Heart right ventricle (tissue), 16 donors: ENCODE results near the gene CLCC1. TPM values are rescaled to one million over a fixed set of nuclear protein-coding genes. Genes with fewer than 3 reads are reported as not detected.

ENCODE experiments used
- ATAC-seq, 8 donors: fragments of 200-7000 bp; cut with Tn5 transposase; one replicate each; pipeline ENCODE4 v1.9.1; 2020; ENCODE audit warnings: mild to moderate bottlenecking in 8 of 8, moderate library complexity in 8 of 8, moderate number of reproducible peaks in 1 of 8
- DNase-seq, 2 donors: peaks; one replicate each; pipeline ENCODE4 v3.0.0-alpha.2; 2020
- H3K27ac ChIP-seq, 10 donors: fragments of 200-600 bp; sonication (generic) in 2 of 10; one replicate each; pipeline versions ENCODE4 v1.5.0 to v1.8.0; 2020 to 2022; ENCODE audit warnings: mild to moderate bottlenecking in 3 of 10
- H3K27me3 ChIP-seq, 7 donors: fragments of 200-600 bp; one replicate each; pipeline ENCODE4 v1.8.0; 2021 to 2022; ENCODE audit warnings: mild to moderate bottlenecking in 2 of 7
- H3K36me3 ChIP-seq, 9 donors: fragments of 200-600 bp; sonication (generic) in 1 of 9; one replicate each; pipeline versions ENCODE4 v1.5.0 to v1.8.0; 2020 to 2022; ENCODE audit warnings: mild to moderate bottlenecking in 2 of 9
- H3K4me1 ChIP-seq, 9 donors: fragments of 200-600 bp; sonication (generic) in 1 of 9; one replicate each; pipeline versions ENCODE4 v1.5.0 to v1.8.0; 2020 to 2022; ENCODE audit warnings: mild to moderate bottlenecking in 4 of 9
- H3K4me3 ChIP-seq, 10 donors: fragments of 200-600 bp; sonication (generic) in 2 of 10; one replicate each; pipeline versions ENCODE4 v1.5.0 to v1.8.0; 2020 to 2022; ENCODE audit warnings: mild to moderate bottlenecking in 7 of 10, moderate library complexity in 2 of 10
- H3K9me3 ChIP-seq, 11 donors: fragments of 200-600 bp in 10 of 11; sonication (generic) in 2 of 11; one replicate each; pipeline versions ENCODE4 v1.5.0 to v1.8.0; 2013 to 2022; ENCODE audit warnings: mild to moderate bottlenecking in 2 of 11, control low read depth in 1 of 11, moderate library complexity in 1 of 11
- WGBS, 2 donors: extraction: QIAGEN DNeasy Blood & Tissue Kit; methylation state at CpG; one replicate each; pipeline ENCODE4 v1.1.7; 2013; ENCODE audit warnings: inconsistent platforms in 1 of 2; 5-methylcytosine and 5-hydroxymethylcytosine counted together
- intact Hi-C, 10 donors: fragments of 100-400 bp; cut with DNase I; formaldehyde crosslinking; loops; one replicate each; pipeline versions ENCODE4 v1.11.1 to v1.14.2; 2022
- polyA plus RNA-seq, 2 donors: library from polyadenylated mRNA; stranded (reverse); fragments of 200-250 nt; gene quantifications; one replicate each; pipeline ENCODE4 v1.2.3, GENCODE V29; 2013
- total RNA-seq, 10 donors: library from RNA; stranded (reverse); fragmentation: NEBNext Ultra II Directional in 3 of 10; extraction: Animal tissue kit (Norgen Biotek cat#: 25700) in 3 of 10; gene quantifications; one replicate each; pipeline versions ENCODE4 v1.2.1 to v1.2.4, GENCODE V29; 2021 to 2023
- TF ChIP-seq, protein P1 (sequence below), 9 donors: fragments of 200-600 bp; sonication (generic) in 2 of 9; IDR thresholded peaks; one replicate each; pipeline versions ENCODE4 v1.5.0 to v1.8.0; 2021 to 2022; ENCODE audit warnings: antibody characterized with exemption in 9 of 9, mild to moderate bottlenecking in 5 of 9, moderate library complexity in 1 of 9
- donor health status: Arrhythmogenic right ventricular cardiomyopathy.
- donor health status: ischemic (EF 13 %, LVEDD 7.1; RV severe dilation, severe dysfunction).
- donor health status: healthy with polysubstance abuse.
- donor health status: DM: no; HTN: yes; CAD: no.
- donor health status: DM: no; HTN: no; CAD: no.
- donor health status: ischemic (EF 25% LVEDD 6.9; RV normal size, moderate dysfunction).
- donor health status: ischemic (EF 25% LVEDD 5.7; RV mildly dilated, moderate dysfunction).
- donor health status: healthy.
- donor health status: DM: yes; HTN: yes; CAD: no.
- donor health status: Ischemic cardiomyopathy.
- donor health status: ischemic (EF 35%, LVEDD 5.7; RV mildly dilated, moderate dysfunction).
- donor health status: nonischemic (EF 11% LVEDD 7.7; RV severe dilation, severe dysfunction).
- donor health status: DM: yes; HTN: yes; CAD: no.
- donor health status: PGD.
- donor health status: ischemic (EF 29% LVEDD 5.4; RV normal size, mild dysfunction).
- donor health status: nonischemic (EF 23%, LVEDD 6.1; RV moderate dilation, normal function).

The CLCC1 gene
- total and polyA plus RNA-seq, 12 donors: 11.3 to 32.5 (median 27.3) TPM

- Histone ChIP-seq H3K27me3 (no peaks in the 10 kb centered on the region), H3K4me1 (peaks cover 0 to 16% (median 4%) of the 10 kb centered on the region in 9 donors), H3K9me3 (no peaks in the 10 kb centered on the region), H3K4me3 (no peak overlapping the region), H3K27ac (no peak overlapping the region), H3K36me3 (peaks cover 0 to 45% (median 0%) of the 10 kb centered on the region in 9 donors)
- WGBS, 2 donors: 83 to 85% methylated on average over 3 of the region's 3 CpGs
- intact Hi-C loops: no loop called here
- DNase-seq (no peak), ATAC-seq (no peak)
- TF ChIP-seq, protein P1, sequence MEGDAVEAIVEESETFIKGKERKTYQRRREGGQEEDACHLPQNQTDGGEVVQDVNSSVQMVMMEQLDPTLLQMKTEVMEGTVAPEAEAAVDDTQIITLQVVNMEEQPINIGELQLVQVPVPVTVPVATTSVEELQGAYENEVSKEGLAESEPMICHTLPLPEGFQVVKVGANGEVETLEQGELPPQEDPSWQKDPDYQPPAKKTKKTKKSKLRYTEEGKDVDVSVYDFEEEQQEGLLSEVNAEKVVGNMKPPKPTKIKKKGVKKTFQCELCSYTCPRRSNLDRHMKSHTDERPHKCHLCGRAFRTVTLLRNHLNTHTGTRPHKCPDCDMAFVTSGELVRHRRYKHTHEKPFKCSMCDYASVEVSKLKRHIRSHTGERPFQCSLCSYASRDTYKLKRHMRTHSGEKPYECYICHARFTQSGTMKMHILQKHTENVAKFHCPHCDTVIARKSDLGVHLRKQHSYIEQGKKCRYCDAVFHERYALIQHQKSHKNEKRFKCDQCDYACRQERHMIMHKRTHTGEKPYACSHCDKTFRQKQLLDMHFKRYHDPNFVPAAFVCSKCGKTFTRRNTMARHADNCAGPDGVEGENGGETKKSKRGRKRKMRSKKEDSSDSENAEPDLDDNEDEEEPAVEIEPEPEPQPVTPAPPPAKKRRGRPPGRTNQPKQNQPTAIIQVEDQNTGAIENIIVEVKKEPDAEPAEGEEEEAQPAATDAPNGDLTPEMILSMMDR (IDR thresholded peaks at IDR 0.05): no peak
Measured at GRCh38 chr1:108955881-108956280, 7.4 kb downstream of the CLCC1 start.

- no peak for DNase-seq
- 95 to 97% methylated on average over 3 of the region's 3 CpGs for WGBS, 2 donors
- no peaks in the 10 kb centered on the region for H3K27me3 ChIP-seq
- no peaks in the 10 kb centered on the region for H3K9me3 ChIP-seq
- H3K4me3 ChIP-seq: no peak overlapping the region
- peaks cover 0 to 44% (median 0%) of the 10 kb centered on the region in 9 donors for H3K36me3 ChIP-seq
- no peak for ATAC-seq
- peaks cover 0 to 13% (median 4%) of the 10 kb centered on the region in 9 donors for H3K4me1 ChIP-seq
- intact Hi-C loops: no loop called here
- TF ChIP-seq, protein P1 (IDR thresholded peaks at IDR 0.05): no peak
- H3K27ac ChIP-seq: no peak overlapping the region
Measured at GRCh38 chr1:108955111-108955510, 8.2 kb downstream of the CLCC1 start.

- no peak overlapping the region for H3K4me3 ChIP-seq
- H3K27ac ChIP-seq: no peak overlapping the region
- no peaks in the 10 kb centered on the region for H3K9me3 ChIP-seq
- H3K4me1 ChIP-seq: peaks cover 0 to 14% (median 5%) of the 10 kb centered on the region in 9 donors
- no peaks in the 10 kb centered on the region for H3K27me3 ChIP-seq
- TF ChIP-seq, protein P1 (IDR thresholded peaks at IDR 0.05): no peak
- ATAC-seq: no peak
- DNase-seq: no peak
- 96 to 98% methylated on average over 6 of the region's 6 CpGs for WGBS, 2 donors
- H3K36me3 ChIP-seq: peaks cover 0 to 29% (median 0%) of the 10 kb centered on the region in 9 donors
- intact Hi-C loops: no loop called here
Measured at GRCh38 chr1:108953452-108953851, 9.8 kb downstream of the CLCC1 start.

DNA sequence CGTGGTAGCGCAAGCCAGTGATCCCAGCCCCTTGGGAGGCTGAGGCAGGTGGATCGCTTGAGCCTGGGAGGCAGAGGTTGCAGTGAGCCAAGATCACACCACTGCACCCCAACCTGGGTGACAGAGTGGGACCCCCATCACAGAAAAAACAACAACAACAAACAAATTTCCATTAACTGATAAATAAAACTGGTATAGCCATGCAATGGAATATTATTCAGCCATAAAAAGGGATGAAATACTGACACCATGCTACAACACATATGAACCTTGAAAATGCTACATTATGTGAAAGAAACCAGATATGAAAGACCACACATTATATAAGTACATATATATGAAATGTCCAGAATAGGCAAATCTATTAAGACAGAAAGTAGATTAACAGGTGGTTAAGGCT is 12.0 kb downstream of the CLCC1 start:
- H3K27ac ChIP-seq: no peak overlapping the region
- H3K4me3 ChIP-seq: no peak overlapping the region
- TF ChIP-seq, protein P1 (IDR thresholded peaks at IDR 0.05): no peak
- H3K36me3 ChIP-seq: peaks cover 0 to 43% (median 10%) of the 10 kb centered on the region in 9 donors
- H3K4me1 ChIP-seq: peaks cover 0 to 17% (median 13%) of the 10 kb centered on the region in 9 donors
- DNase-seq (no peak), ATAC-seq (no peak)
- WGBS, 2 donors: 97% methylated on average over 3 of the region's 3 CpGs
- H3K27me3 ChIP-seq: no peaks in the 10 kb centered on the region
- intact Hi-C loops: no loop called here
- no peaks in the 10 kb centered on the region for H3K9me3 ChIP-seq
